ENCODE measurements around the gene MAGI2. TPM values are rescaled to one million over a fixed set of nuclear protein-coding genes. Genes with fewer than 3 reads are reported as not detected.

MAGI2 gene
- total RNA-seq, 1 experiment from 2014 or later: 0.34 TPM

DNA sequence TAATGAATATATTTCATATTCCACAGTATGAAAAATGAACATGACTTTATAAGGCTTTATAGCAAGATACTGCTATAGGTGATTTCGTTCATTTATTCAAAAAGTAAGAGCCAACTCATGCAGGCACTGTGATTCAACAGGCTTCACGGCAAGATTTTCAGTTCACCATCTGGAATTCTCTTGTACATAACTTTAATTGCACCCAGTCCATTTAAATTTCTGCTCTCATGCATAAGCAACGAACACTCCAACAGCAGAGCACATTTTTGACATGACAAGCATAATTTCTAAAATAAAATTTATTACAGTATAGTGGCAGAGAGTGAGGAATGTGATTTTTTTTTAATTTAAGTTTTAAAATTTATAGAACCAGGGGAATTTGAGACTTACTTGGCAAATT lies 1218.8 kb downstream of the MAGI2 start:
- Histone ChIP-seq H3K4me3 (ENCODE audit: low read depth, low read length, poor library complexity, severe bottlenecking) (no peak overlapping the region), H3K9me3 (ENCODE audit: low read depth, low read length, poor library complexity, severe bottlenecking) (no peaks in the 10 kb centered on the region), H3K36me3 (ENCODE audit: insufficient read depth, low read length, poor library complexity, severe bottlenecking) (no peaks in the 10 kb centered on the region), H3K4me1 (ENCODE audit: insufficient read depth, low read length, poor library complexity, severe bottlenecking) (no peaks in the 10 kb centered on the region), H3K27me3 (replicated peaks; ENCODE audit: insufficient read depth, low read depth, low read length, poor library complexity) (no peaks in the 10 kb centered on the region), H3K27ac (ENCODE audit: low read depth, low read length, poor library complexity, severe bottlenecking) (no peak overlapping the region)
- intact Hi-C loops (cut with micrococcal nuclease; ENCODE audit: unreplicated experiment): no loop called here
- POLR2A ChIA-PET (ENCODE audit: low non-redundant PET): no interaction called here
- TF ChIP-seq EZH2 (IDR thresholded peaks at IDR 0.05; ENCODE audit: borderline replicate concordance, low read depth, low read length, poor library complexity, severe bottlenecking): no peak
- TF ChIP-seq, protein P1, sequence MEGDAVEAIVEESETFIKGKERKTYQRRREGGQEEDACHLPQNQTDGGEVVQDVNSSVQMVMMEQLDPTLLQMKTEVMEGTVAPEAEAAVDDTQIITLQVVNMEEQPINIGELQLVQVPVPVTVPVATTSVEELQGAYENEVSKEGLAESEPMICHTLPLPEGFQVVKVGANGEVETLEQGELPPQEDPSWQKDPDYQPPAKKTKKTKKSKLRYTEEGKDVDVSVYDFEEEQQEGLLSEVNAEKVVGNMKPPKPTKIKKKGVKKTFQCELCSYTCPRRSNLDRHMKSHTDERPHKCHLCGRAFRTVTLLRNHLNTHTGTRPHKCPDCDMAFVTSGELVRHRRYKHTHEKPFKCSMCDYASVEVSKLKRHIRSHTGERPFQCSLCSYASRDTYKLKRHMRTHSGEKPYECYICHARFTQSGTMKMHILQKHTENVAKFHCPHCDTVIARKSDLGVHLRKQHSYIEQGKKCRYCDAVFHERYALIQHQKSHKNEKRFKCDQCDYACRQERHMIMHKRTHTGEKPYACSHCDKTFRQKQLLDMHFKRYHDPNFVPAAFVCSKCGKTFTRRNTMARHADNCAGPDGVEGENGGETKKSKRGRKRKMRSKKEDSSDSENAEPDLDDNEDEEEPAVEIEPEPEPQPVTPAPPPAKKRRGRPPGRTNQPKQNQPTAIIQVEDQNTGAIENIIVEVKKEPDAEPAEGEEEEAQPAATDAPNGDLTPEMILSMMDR (conservative IDR thresholded peaks at IDR 0.05; ENCODE audit: low read depth, low read length): no peak
- CTCF ChIA-PET: no interaction called here
- DNase-seq (ENCODE audit: low spot score): no peak
- no TSS peak for BruUV-seq (replicated peaks)

DNA sequence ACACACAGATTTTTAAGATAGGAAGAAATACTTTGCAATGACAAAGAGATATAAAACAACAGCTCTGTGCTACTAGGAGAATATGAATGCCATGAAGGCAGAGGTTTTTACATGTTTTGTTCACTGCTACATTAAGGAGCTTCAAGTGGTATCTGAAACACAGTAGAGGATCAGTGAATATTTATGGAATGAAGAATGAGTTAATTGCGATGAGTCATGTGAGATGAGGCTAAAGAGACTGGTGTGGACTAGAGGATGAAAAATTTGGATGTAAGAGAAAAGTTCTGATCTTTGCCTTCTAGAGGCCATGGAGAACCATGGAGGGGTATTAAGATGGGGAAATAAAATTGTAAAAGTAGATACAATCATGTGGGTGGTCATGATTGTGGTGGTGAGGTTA lies 1220.7 kb downstream of the MAGI2 start:
- Histone ChIP-seq H3K9me3 (ENCODE audit: low read depth, low read length, poor library complexity, severe bottlenecking) (no peaks in the 10 kb centered on the region), H3K36me3 (ENCODE audit: insufficient read depth, low read length, poor library complexity, severe bottlenecking) (no peaks in the 10 kb centered on the region), H3K27me3 (replicated peaks; ENCODE audit: insufficient read depth, low read depth, low read length, poor library complexity) (no peaks in the 10 kb centered on the region), H3K27ac (ENCODE audit: low read depth, low read length, poor library complexity, severe bottlenecking) (no peak overlapping the region), H3K4me1 (ENCODE audit: insufficient read depth, low read length, poor library complexity, severe bottlenecking) (no peaks in the 10 kb centered on the region), H3K4me3 (ENCODE audit: low read depth, low read length, poor library complexity, severe bottlenecking) (no peak overlapping the region)
- POLR2A ChIA-PET (ENCODE audit: low non-redundant PET): no interaction called here
- TF ChIP-seq EZH2 (IDR thresholded peaks at IDR 0.05; ENCODE audit: borderline replicate concordance, low read depth, low read length, poor library complexity, severe bottlenecking): no peak
- TF ChIP-seq, protein P1 (conservative IDR thresholded peaks at IDR 0.05; ENCODE audit: low read depth, low read length): no peak
- CTCF ChIA-PET: no interaction called here
- no peak for DNase-seq (ENCODE audit: low spot score)
- intact Hi-C loops (cut with micrococcal nuclease; ENCODE audit: unreplicated experiment): no loop called here
- BruUV-seq (replicated peaks): no TSS peak

DNA sequence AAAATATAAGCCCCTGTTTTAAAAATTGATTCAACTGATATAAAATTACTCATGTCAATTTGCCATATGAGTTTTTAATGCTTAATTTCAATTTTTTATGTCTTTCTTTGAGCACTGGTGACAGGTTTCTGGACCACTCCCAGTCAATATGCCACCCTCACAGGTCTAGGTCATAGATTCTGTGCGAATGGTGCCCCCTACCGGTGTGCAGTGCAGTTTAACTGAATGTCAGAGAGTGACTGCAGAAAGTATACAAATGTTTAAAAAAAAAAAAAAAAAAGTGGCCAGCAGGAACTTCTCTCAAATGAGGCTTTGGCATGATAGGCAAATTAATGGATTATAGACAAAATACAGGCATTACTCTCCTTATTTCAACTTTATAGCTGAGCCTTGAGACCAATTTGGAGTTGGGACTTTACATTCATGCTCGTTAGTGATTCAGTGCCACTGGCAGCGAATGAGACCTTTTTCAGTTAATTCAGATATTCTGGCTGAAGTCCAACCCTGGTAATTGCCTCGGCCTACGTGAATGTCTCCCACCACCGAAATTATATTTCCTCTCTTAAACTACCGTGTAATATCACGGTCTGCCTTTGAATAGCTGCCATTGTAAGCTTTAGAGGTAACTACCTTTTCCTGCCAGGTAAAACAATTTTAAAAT lies 1227.3 kb downstream of the MAGI2 start:
- Histone ChIP-seq H3K27ac (ENCODE audit: low read depth, low read length, poor library complexity, severe bottlenecking) (no peak overlapping the region), H3K4me1 (ENCODE audit: insufficient read depth, low read length, poor library complexity, severe bottlenecking) (peaks cover 5% of the 10 kb centered on the region), H3K9me3 (ENCODE audit: low read depth, low read length, poor library complexity, severe bottlenecking) (no peaks in the 10 kb centered on the region), H3K4me3 (ENCODE audit: low read depth, low read length, poor library complexity, severe bottlenecking) (no peak overlapping the region), H3K36me3 (ENCODE audit: insufficient read depth, low read length, poor library complexity, severe bottlenecking) (no peaks in the 10 kb centered on the region), H3K27me3 (replicated peaks; ENCODE audit: insufficient read depth, low read depth, low read length, poor library complexity) (peaks cover 5% of the 10 kb centered on the region)
- intact Hi-C loops (cut with micrococcal nuclease; ENCODE audit: unreplicated experiment): loop anchor here (1.0 to 10.0 kb wide), 3 partner anchors 92 to 284 kb away; no protein-coding TSS in a partner anchor
- peak; percentile 76 for DNase-seq (ENCODE audit: low spot score)
- CTCF ChIA-PET: interaction anchor here (1.0 kb wide), 1 partner anchor 92 kb away, joined by 7 read pairs; no protein-coding TSS in a partner anchor
- BruUV-seq (replicated peaks): no TSS peak
- TF ChIP-seq EZH2 (IDR thresholded peaks at IDR 0.05; ENCODE audit: borderline replicate concordance, low read depth, low read length, poor library complexity, severe bottlenecking): no peak
- TF ChIP-seq, protein P1 (conservative IDR thresholded peaks at IDR 0.05; ENCODE audit: low read depth, low read length): peak; percentile 83
- POLR2A ChIA-PET (ENCODE audit: low non-redundant PET): no interaction called here

Measured in A673 (cell line).